Measurements from ENCODE around the gene FLT3.
A peak's percentile ranks its signal among the peaks of the same experiment; 100 is the strongest.
"Not testable (repeated sequence)": the region's sequence is repeated elsewhere in the genome, so short reads cannot be mapped to it uniquely, and the experiment has no call there.

The FLT3 gene

GRCh38 chr13:28099396-28100149, 803 bp downstream of the FLT3 start:
- DNase-seq (ENCODE audit: low read depth in 3 of 3): no peak

GRCh38 chr13:28097503-28097902, 2.9 kb downstream of the FLT3 start:
- DNase-seq (ENCODE audit: low read depth in 3 of 3): no peak

- DNase-seq (ENCODE audit: low read depth in 3 of 3): no peak
Observed at GRCh38 chr13:28094306-28094705, 6.1 kb downstream of the FLT3 start.

- no peak for DNase-seq (ENCODE audit: low read depth in 3 of 3)
Observed at GRCh38 chr13:28093881-28094280, 6.5 kb downstream of the FLT3 start.

- DNase-seq (ENCODE audit: low read depth in 3 of 3): no peak
Observed at GRCh38 chr13:28092431-28092830, 7.9 kb downstream of the FLT3 start.

- DNase-seq (ENCODE audit: low read depth in 3 of 3): no peak
Observed at GRCh38 chr13:28089065-28089464, 11.3 kb downstream of the FLT3 start.

GRCh38 chr13:28077820-28078219, 22.6 kb downstream of the FLT3 start:
- DNase-seq (ENCODE audit: low read depth in 3 of 3): not testable (repeated sequence)

- no peak for DNase-seq (ENCODE audit: low read depth in 3 of 3)
Observed at GRCh38 chr13:28077231-28077630, 23.1 kb downstream of the FLT3 start.

- DNase-seq (ENCODE audit: low read depth in 3 of 3): no peak
Observed at GRCh38 chr13:28071424-28071823, 29.0 kb downstream of the FLT3 start.

GRCh38 chr13:28067491-28067890, 32.9 kb downstream of the FLT3 start:
- no peak for DNase-seq (ENCODE audit: low read depth in 3 of 3)

- peak; percentile 2 to 39 (median 2) for DNase-seq (ENCODE audit: low read depth in 3 of 3)
Observed at GRCh38 chr13:28058866-28059613, 41.3 kb downstream of the FLT3 start.

GRCh38 chr13:28056970-28057712, 43.2 kb downstream of the FLT3 start:
- no peak for DNase-seq (ENCODE audit: low read depth in 3 of 3)

GRCh38 chr13:28056426-28056825, 44.0 kb downstream of the FLT3 start:
- DNase-seq (ENCODE audit: low read depth in 3 of 3): no peak

- no peak for DNase-seq (ENCODE audit: low read depth in 3 of 3)
Observed at GRCh38 chr13:28055357-28055756, 45.0 kb downstream of the FLT3 start.

GRCh38 chr13:28052945-28053344, 47.4 kb downstream of the FLT3 start:
- no peak for DNase-seq (ENCODE audit: low read depth in 3 of 3)

- no peak for DNase-seq (ENCODE audit: low read depth in 3 of 3)
Observed at GRCh38 chr13:28049880-28050875, 50.2 kb downstream of the FLT3 start.

GRCh38 chr13:28049215-28049614, 51.2 kb downstream of the FLT3 start:
- no peak for DNase-seq (ENCODE audit: low read depth in 3 of 3)

GRCh38 chr13:28048768-28049167, 51.6 kb downstream of the FLT3 start:
- DNase-seq (ENCODE audit: low read depth in 3 of 3): no peak

- DNase-seq (ENCODE audit: low read depth in 3 of 3): no peak
Observed at GRCh38 chr13:28047757-28048388, 52.5 kb downstream of the FLT3 start.

- no peak for DNase-seq (ENCODE audit: low read depth in 3 of 3)
Observed at GRCh38 chr13:28046981-28047380, 53.4 kb downstream of the FLT3 start.

GRCh38 chr13:28045861-28046260, 54.5 kb downstream of the FLT3 start:
- no peak for DNase-seq (ENCODE audit: low read depth in 3 of 3)

All from stimulated activated CD4-positive, alpha-beta T cell treated with anti-CD3 and anti-CD28 coated beads, TNF-alpha, amount 100 ng/mL, for 24 hours (primary cell).